HG02970 (cell line): ENCODE data around the gene COLQ.

ENCODE experiments used
- ATAC-seq: cut with Tn5 transposase; IDR thresholded peaks from one replicate; pipeline ENCODE4 v1.9.1; 2021; ENCODE audit warnings: mild to moderate bottlenecking, moderate library complexity, moderate number of reproducible peaks; ENCODE audit not compliant: unreplicated experiment, low FRiP score

The COLQ gene

GRCh38 chr3:15520804-15521572, 518 bp downstream of the COLQ start:
- no peak for ATAC-seq

DNA sequence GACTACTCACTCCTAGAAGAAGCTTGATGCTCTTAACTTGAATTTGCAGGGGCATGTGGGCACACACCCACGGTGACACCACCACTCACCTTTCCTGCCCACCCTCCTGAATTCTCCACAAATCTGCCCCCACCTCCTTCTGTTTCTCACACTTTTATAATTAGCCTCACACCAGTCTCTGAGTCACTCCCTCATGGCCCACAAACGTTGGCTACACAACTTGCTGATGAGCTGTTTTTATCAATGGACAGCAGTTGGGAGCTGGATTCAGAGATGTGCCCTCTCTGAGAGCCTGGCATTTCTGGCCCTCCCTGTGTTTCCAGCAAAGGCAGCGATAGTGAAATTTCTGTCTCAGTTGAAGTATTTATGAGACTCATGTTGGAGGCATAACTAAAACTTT, 1.3 kb downstream of the COLQ start:
- ATAC-seq = no peak

DNA sequence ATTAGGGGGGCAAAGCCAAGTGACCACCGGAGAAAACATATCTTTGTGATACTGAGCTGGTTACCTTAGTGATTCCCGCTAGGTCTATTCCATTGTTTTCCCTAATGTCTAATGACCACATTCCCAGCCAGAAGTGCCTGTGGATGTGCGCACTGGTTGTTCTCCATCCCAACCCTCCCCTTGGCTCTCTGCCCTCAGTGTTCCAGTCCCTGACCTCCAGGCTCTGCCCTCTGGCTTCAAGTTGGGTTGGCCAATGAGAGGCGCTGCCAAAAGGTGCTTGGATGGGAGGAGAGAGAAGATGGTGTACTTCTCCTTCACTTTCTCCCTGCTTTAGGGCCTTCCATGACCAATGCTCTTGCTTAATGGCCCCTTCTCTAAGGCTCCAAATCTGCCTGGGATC, 2.4 kb downstream of the COLQ start:
- ATAC-seq = no peak

DNA sequence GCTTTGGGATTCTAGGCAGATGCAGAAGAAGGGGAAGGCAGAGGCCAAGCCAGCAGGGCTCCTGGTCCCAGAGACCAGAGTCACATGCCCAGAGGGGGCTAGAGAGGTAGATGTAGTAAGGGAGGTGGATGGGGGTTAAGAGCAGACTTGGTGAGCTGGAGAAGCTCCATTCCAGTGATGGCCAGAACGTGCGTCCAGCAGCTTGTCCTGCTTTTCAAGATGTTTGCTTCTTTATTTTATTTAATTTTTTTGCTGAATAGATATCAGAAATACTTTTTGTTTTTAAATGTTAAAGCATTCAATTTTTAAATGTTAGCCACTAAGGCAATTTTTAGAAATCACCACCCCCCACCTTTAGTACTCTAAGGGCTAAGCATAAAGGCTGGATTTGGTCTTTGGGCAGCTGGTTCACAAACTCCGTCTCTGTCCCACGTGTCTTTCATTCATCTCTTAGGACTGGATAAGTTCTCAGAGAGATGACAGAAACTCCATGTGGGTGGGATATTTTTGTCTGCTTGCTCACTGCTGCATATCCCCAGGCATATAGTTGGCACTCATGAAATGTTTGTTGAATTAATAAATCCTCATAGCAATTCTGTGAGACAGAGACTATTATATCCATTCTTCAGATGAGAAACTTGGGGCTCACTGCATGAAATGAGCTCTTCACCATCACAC, 6.7 kb downstream of the COLQ start:
- no peak for ATAC-seq

- ATAC-seq = no peak
Observed at GRCh38 chr3:15513810-15514662, 7.5 kb downstream of the COLQ start.

GRCh38 chr3:15513116-15513515, 8.4 kb downstream of the COLQ start:
- ATAC-seq = no peak

DNA sequence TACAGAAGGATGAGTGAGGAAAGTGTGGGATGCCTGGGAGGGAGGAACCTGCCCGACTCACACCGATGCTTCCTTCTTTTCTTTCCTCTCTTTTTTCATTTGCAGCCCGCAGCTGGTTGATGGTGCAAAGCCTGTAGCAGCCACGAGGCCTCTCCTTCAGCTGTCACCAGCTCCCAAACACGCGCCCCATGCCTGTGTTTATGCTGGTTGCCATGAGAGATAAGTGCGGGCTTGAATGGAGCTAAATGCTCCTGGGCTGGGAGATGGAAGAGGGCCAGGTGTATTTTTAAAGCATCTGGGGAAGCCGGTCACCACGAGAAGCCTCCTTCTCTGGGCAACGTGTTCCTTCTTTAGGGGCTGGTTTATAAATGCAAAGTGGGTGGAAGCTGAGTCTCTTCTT, 9.3 kb downstream of the COLQ start:
- no peak for ATAC-seq

DNA sequence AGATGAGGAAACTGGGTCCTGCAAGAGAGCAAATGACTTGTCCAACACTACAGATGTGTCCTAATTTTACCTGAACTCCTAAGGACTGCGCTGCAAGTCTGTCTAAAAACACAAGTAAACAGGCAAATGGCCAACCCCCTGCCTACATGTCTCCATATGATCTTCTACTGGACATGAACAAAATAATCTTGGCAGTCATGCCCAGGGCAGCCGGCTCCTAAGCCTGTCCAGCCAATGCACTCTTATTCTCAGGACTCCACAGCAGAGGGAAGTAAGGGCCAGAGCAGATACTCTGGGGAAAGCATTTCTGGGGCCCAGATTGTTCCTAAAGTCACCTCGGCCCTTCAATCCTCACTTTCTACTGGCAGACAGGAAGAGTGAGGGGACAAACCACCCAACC, 10.3 kb downstream of the COLQ start:
- ATAC-seq = no peak

DNA sequence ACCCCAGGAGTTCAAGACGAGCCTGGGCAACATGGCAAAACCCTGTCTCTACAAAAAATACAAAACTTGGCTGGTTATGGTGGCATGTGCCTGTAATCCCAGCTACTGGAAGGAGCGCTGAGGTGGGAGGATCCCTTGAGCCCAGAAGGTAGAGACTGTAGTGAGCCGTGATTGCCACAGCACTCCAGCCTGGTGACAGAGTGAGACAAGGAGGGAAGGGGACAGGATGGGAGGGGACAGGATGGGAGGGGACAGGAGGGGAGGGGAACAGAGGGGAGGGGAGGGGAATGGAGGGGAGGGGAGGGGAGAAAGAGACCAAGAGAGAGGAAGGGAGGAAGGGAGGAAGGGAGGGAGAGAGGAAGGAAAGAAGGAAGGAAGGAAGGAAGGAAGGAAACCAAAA, 11.0 kb downstream of the COLQ start:
- no peak for ATAC-seq

GRCh38 chr3:15506571-15506970, 14.9 kb downstream of the COLQ start:
- ATAC-seq = no peak

DNA sequence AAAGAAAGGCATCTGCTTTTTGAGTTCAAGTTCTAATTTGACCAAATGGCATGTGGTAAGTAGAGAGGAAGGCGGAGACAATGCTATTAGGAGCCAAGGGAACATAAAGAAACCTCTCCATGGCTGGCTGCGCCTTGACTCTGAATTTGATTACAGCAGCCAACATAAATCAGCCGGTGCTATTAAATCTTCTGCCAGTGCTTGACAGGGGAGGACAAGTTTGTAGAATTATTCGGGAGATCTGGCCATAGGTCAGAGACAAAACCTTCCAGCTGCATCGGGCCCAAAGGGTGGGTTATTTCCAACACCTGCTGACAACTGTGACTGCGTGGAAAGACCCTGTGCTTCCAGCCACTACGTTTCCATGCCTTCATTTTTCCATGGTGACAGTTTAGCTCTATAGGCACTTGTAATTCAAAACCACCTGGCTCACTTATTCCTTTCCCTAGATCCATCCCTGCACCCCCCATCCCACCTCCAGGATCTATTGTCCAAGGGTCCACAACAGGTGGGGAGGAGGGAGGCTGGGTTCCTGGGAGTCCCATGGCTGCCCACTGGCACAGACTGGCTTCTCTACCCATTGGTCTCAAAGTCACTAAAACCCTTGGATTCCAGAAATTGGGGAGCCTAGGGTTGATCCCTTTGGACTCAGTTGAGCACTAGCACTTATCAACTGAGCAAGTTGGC, 15.9 kb downstream of the COLQ start:
- no peak for ATAC-seq

DNA sequence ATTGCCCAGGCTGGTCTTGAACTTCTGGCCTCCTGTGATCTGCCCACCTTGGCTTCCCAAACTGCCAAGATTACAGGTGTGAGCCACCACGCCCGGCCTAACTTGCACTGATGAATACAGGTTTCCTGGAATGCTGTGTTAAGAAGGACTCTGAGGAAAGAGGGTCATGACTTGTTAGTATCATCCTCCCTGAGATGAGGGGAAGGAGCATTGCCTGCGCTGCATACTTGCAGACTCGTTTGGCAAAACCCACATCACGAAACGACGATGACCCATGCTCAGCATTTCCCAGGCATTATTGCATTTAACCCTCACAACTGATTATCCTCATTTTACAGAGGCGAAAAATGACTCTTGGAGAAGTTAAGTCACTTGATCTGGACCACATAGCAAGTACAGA, 18.9 kb downstream of the COLQ start:
- ATAC-seq = no peak

GRCh38 chr3:15501126-15501525, 20.4 kb downstream of the COLQ start:
- no peak for ATAC-seq

DNA sequence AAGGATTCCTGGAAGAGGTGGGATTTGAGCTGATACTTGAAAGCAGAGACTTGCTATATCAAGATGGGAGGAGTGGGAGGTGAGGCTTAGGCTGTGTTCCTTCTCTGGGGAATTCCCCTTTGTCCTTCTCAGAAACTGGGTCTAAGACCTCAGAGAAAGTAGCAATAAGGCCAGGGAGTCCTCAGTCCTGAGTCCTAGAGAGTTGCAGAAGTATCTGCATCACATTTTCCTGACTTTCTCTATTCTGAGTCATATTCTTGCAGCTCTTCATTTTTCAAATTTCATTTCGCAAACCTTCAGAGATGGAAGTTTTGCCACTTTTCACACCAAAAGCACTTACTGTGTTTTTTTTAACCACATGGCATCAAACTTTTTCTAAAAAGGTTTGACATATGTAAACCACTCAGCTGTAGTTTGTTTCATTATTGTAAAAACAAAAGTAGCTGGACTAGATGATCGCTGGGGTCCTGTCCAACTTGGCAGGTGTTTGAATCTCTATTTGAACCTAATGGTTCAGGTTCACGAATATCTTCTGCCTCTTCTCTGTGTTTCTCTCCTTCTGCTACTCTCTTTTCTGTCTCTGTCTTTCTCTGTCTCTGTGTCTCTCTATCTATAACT, 21.3 kb downstream of the COLQ start:
- no peak for ATAC-seq

- ATAC-seq = no peak
Observed at GRCh38 chr3:15499536-15499935, 22.0 kb downstream of the COLQ start.

DNA sequence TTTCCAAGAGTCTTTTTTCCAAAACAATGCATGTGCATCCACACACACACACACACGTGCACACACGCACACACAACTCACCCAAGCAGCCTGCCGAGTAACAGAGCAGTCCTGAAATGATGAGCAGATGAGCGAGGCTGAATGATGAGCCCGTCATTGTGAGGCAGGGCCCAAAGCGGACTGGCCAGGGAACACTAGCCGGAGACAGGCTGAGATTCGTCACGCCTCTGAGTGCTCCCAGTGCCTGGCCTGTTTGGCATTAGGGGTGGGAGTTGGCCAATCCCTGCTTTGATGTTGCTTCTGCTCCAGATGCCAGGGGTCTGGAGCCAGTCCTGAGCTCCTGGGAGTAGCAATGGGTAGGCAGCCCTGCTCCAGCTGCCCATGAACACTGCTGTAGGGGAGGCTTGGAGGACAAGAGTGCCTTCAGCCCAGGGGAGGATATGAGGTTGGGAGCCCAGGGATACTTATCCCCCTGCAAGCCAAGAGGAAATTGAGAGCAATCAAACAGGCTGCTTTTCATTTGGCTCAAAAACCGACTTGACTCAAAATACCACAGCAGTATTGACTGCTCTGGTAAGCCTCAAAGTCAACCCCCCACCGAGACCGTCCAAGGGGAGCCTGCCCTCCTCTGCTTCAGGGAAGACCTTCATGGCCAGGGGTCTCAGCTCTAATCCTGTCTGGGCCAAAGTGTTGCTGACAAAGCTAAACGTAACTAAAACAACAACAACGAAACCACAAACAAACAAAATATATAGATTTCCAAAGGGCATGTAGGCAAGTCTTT, 22.9 kb downstream of the COLQ start:
- ATAC-seq = no peak

- no peak for ATAC-seq
Observed at GRCh38 chr3:15497964-15498363, 23.5 kb downstream of the COLQ start.

DNA sequence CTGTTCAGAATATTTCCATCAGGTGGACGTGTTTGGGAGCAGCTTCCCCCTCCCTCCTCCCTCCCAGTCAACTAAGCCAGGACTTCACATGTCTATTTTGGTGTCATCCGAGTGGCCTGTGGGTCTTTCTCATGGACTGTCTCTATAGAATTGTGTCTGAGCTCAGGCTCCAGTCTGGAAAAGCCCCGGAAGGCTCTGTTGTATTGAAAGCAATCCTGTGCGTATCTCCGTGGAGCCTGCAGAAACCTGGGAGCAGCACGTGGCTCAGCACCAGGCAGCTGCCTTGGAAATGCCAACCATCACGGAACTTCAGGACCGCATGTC, 25.2 kb downstream of the COLQ start:
- ATAC-seq = no peak

DNA sequence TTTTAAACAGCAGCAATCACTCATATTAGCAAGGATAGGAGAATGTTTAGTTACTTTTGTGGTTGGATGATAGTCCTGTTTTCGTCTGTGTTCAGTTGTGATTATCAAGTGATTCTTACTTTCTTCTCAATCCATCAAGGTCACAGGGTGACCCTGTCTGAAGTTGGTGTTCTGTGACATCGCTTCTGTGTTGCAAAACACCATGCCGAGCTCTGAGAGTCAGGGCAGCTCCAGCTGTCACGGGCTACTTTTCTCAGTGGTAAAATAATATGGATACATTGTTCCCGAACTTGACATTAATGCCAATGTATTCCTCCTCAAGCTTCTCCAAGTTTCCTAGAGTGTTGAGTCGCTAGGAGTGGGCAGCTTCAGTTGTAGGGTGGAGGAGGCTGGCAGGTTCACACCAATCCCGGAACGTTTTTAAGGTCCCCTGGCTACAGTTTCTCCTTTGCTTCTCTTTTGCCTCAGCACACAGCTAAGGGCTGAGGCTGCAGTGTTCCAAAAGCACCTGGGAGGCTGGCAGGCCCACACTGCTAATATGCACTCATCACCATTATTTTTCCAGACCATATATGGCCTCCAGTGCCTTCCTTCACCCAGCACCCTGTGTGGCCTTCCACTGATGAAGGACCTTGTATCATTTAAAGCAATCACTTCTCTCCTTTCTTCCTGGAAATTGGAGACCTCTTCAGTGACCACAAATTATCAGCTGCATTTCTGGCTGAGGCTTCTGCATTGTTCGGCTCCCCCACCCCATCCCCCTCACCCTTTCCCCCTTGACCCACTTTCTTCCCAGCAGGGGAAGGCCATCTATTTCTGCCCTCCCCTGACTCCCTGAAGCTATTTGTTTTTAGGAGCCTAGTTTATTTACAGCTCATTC, 25.8 kb downstream of the COLQ start:
- no peak for ATAC-seq
